Neutrophil (primary cell): ENCODE measurements around the gene DBF4.
"Not testable (repeated sequence)": the region's sequence is repeated elsewhere in the genome, so short reads cannot be mapped to it uniquely, and the experiment has no call there.

Source experiments
- H3K27ac ChIP-seq: fragments of 200-600 bp; sonication (generic); 2 replicates; pipeline ENCODE4 v1.5.1; 2016; ENCODE audit warnings: mild to moderate bottlenecking, moderate library complexity
- H3K27me3 ChIP-seq: fragments of 200-600 bp; sonication (generic); 2 replicates; pipeline ENCODE4 v1.6.0; 2016; ENCODE audit warnings: mild to moderate bottlenecking
- H3K36me3 ChIP-seq: fragments of 200-600 bp; sonication (generic); 2 replicates; pipeline ENCODE4 v1.5.1; 2017
- H3K4me1 ChIP-seq, 2 experiments: fragments of 200-600 bp in 1 of 2; sonication (generic) in 1 of 2; 1 replicate in 1 of 2; 2 replicates in 1 of 2; pipeline versions ENCODE4 v1.5.1 to v1.6.1; 2013 to 2016; ENCODE audit warnings: low read depth in 1 of 2, low read length in 1 of 2, mild to moderate bottlenecking in 1 of 2, moderate library complexity in 1 of 2; ENCODE audit not compliant: control insufficient read depth in 1 of 2, insufficient read depth in 1 of 2
- H3K4me3 ChIP-seq, 2 experiments: fragments of 200-600 bp in 1 of 2; sonication (generic) in 1 of 2; 1 replicate in 1 of 2; 2 replicates in 1 of 2; pipeline ENCODE4 v1.5.1; 2013 to 2016; ENCODE audit warnings: low read depth in 1 of 2, low read length in 1 of 2, mild to moderate bottlenecking in 1 of 2, moderate library complexity in 1 of 2
- H3K9me3 ChIP-seq: fragments of 200-600 bp; sonication (generic); 2 replicates; pipeline ENCODE4 v1.5.1; 2016
- CTCF ChIP-seq: fragments of 200-600 bp; sonication (generic); IDR thresholded peaks from 2 replicates; pipeline ENCODE4 v1.5.1; 2016; ENCODE audit warnings: antibody characterized with exemption

Gene DBF4

GRCh38 chr7:87920578-87920977 lies 44.3 kb downstream of the DBF4 start:
- H3K27me3 ChIP-seq, result no peaks in the 10 kb centered on the region
- H3K36me3 ChIP-seq, result no peaks in the 10 kb centered on the region
- no peak for TF ChIP-seq CTCF
- H3K4me3 ChIP-seq, result no peak overlapping the region
- no peaks in the 10 kb centered on the region for H3K9me3 ChIP-seq
- peaks cover 4 to 8% of the 10 kb centered on the region in 2 experiments for H3K4me1 ChIP-seq
- no peak overlapping the region for H3K27ac ChIP-seq

- H3K4me3 ChIP-seq, H3K4me1 ChIP-seq, H3K36me3 ChIP-seq, H3K9me3 ChIP-seq, H3K27me3 ChIP-seq, H3K27ac ChIP-seq: not testable (repeated sequence)
Measured at GRCh38 chr7:87922759-87923395, 46.6 kb downstream of the DBF4 start.

- Histone ChIP-seq H3K27me3 (no peaks in the 10 kb centered on the region), H3K4me3 (no peak overlapping the region), H3K27ac (no peak overlapping the region), H3K4me1 (no peaks in the 10 kb centered on the region), H3K36me3 (no peaks in the 10 kb centered on the region), H3K9me3 (no peaks in the 10 kb centered on the region)
- TF ChIP-seq CTCF, result no peak
Measured at GRCh38 chr7:87926581-87927461, 50.5 kb downstream of the DBF4 start.

- no peak for TF ChIP-seq CTCF
- Histone ChIP-seq H3K4me1 (peaks cover 19 to 21% of the 10 kb centered on the region in 2 experiments), H3K4me3 (peak overlapping the region; percentile 62 to 69), H3K9me3 (no peaks in the 10 kb centered on the region), H3K36me3 (no peaks in the 10 kb centered on the region), H3K27ac (no peak overlapping the region), H3K27me3 (peaks cover 35% of the 10 kb centered on the region)
Measured at GRCh38 chr7:87933605-87933952, 57.3 kb downstream of the DBF4 start.

- TF ChIP-seq CTCF, result no peak
- no peak within 1 kb of the TSS for H3K27ac ChIP-seq
- H3K27me3 ChIP-seq, result peaks cover 35% of the 10 kb centered on the region
- peaks cover 19 to 21% of the 10 kb centered on the region in 2 experiments for H3K4me1 ChIP-seq
- no peaks in the 10 kb centered on the region for H3K9me3 ChIP-seq
- peak within 1 kb of the TSS; percentile 62 to 69 for H3K4me3 ChIP-seq
- H3K36me3 ChIP-seq, result no peaks in the 10 kb centered on the region
Measured at GRCh38 chr7:87933953-87934698, 57.8 kb downstream of the DBF4 start, which contains the start of gene ADAM22. ADAM22 (plus strand) TSS chr7:87934251; CDS start chr7:87934466, 215 bp downstream.
